HCT116 (cell line): Measurements from ENCODE around the gene CBR4. TPM values are rescaled to one million over a fixed set of nuclear protein-coding genes. Genes with fewer than 3 reads are reported as not detected.

Experiments used
- ATAC-seq: fragments of 200-7000 bp; cut with Tn5 transposase; 2 replicates; pipeline ENCODE4 v1.9.1; 2020; ENCODE audit warnings: mild to moderate bottlenecking, moderate library complexity
- BruUV-seq: library from RNA; stranded (reverse); fragments of 400-500 nt; replicated peaks from 2 replicates; lab custom pipeline; 2021; lab: Mats Ljungman, UMichigan
- CTCF ChIA-PET: fragments of 300-600 bp; sonication (Branson Sonifier 250); formaldehyde crosslinking; loops from one replicate; lab custom pipeline; 2021; ENCODE audit warnings: antibody characterized with exemption; lab: Charles Lee
- POLR2A ChIA-PET: fragments of 300-600, 350-600 bp; sonication (Branson Sonifier 250); formaldehyde crosslinking; loops from one replicate; lab custom pipeline; 2021; ENCODE audit warnings: antibody characterized with exemption; lab: Charles Lee
- RAD21 ChIA-PET, 2 experiments: fragments of 300-600 bp; sonication (Branson Sonifier 250); formaldehyde crosslinking; loops; one replicate each; lab custom pipeline; 2023; ENCODE audit warnings: low total read pairs in 2 of 2; ENCODE audit not compliant: uncharacterized antibody in 2 of 2, unreplicated experiment in 2 of 2, low non-redundant PET in 1 of 2; lab: Charles Lee
- DNase-seq: peaks from one replicate; pipeline ENCODE4 v3.0.0-alpha.2; 2010; ENCODE audit warnings: low read depth, low spot score
- H2AFZ ChIP-seq: fragments of 200-600 bp; shearing (Covaris generic), sonication (generic); 2 replicates; pipeline ENCODE4 v1.6.1; 2017; ENCODE audit warnings: low read depth, mixed run types, mixed read lengths, antibody characterized with exemption, low read length; ENCODE audit not compliant: poor library complexity, severe bottlenecking
- H3K27ac ChIP-seq: 2 replicates; pipeline ENCODE4 v1.5.1; 2012; ENCODE audit warnings: low read depth, low read length
- H3K27me3 ChIP-seq: fragments of 200-600 bp; sonication (generic); 2 replicates; pipeline ENCODE4 v1.6.1; 2016; ENCODE audit warnings: mixed run types, low read length, mixed read lengths; ENCODE audit not compliant: insufficient read depth
- H3K36me3 ChIP-seq, 2 experiments: fragments of 200-500 bp in 1 of 2; fragments of 200-600 bp in 1 of 2; sonication (Bioruptor generic) in 1 of 2; sonication (generic) in 1 of 2; 2 replicates each; pipeline versions ENCODE4 v1.5.1 to v1.6.1; 2014 to 2016; ENCODE audit warnings: low read length in 2 of 2, inconsistent platforms in 1 of 2, mixed read lengths in 1 of 2, mixed run types in 1 of 2; ENCODE audit not compliant: insufficient read depth in 2 of 2, control insufficient read depth in 1 of 2
- H3K4me1 ChIP-seq, 2 experiments: fragments of 200-600 bp in 1 of 2; sonication (generic) in 1 of 2; 2 replicates each; pipeline versions ENCODE4 v1.5.1 to v1.6.1; 2012 to 2017; ENCODE audit warnings: low read length in 2 of 2, inconsistent platforms in 1 of 2, mild to moderate bottlenecking in 1 of 2, mixed read lengths in 1 of 2, mixed run types in 1 of 2, moderate library complexity in 1 of 2; ENCODE audit not compliant: insufficient read depth in 2 of 2, control insufficient read depth in 1 of 2
- H3K4me2 ChIP-seq: fragments of 200-600 bp; sonication (generic); 2 replicates; pipeline ENCODE4 v1.6.1; 2017; ENCODE audit warnings: mixed run types, low read length, mixed read lengths
- H3K4me3 ChIP-seq, 2 experiments: fragments of 200-600 bp in 1 of 2; sonication (generic) in 1 of 2; replicated peaks in 1 of 2; 2 replicates each; pipeline ENCODE4 v1.5.1; 2011 to 2016; ENCODE audit warnings: low read length in 2 of 2, control low read depth in 1 of 2, low read depth in 1 of 2, mild to moderate bottlenecking in 1 of 2, mixed read lengths in 1 of 2, mixed run types in 1 of 2
- H3K79me2 ChIP-seq: fragments of 200-600 bp; sonication (generic); 2 replicates; pipeline ENCODE4 v1.6.1; 2017; ENCODE audit warnings: mild to moderate bottlenecking, mixed run types, low read length, moderate library complexity, mixed read lengths; ENCODE audit not compliant: insufficient read depth
- H3K9ac ChIP-seq: fragments of 200-600 bp; sonication (generic); 2 replicates; pipeline ENCODE4 v1.6.1; 2016; ENCODE audit warnings: low read length, mixed read lengths
- H3K9me2 ChIP-seq: fragments of 200-600 bp; sonication (generic), shearing (Covaris generic); 2 replicates; pipeline ENCODE4 v1.6.1; 2017; ENCODE audit warnings: mixed run types, mild to moderate bottlenecking, moderate library complexity; ENCODE audit not compliant: insufficient read depth
- H3K9me3 ChIP-seq, 2 experiments: fragments of 200-500 bp in 1 of 2; fragments of 200-600 bp in 1 of 2; sonication (Bioruptor generic) in 1 of 2; sonication (generic) in 1 of 2; 2 replicates each; pipeline ENCODE4 v1.6.1; 2014 to 2017; ENCODE audit warnings: low read length in 2 of 2, mixed read lengths in 2 of 2, inconsistent platforms in 1 of 2, low read depth in 1 of 2, mild to moderate bottlenecking in 1 of 2, mixed run types in 1 of 2, moderate library complexity in 1 of 2; ENCODE audit not compliant: control insufficient read depth in 1 of 2, insufficient read depth in 1 of 2
- H4K20me1 ChIP-seq: fragments of 200-600 bp; sonication (generic), shearing (Covaris generic); 2 replicates; pipeline ENCODE4 v1.6.1; 2017; ENCODE audit warnings: mixed run types, mild to moderate bottlenecking, moderate library complexity; ENCODE audit not compliant: insufficient read depth
- CBX3 ChIP-seq: IDR thresholded peaks from 2 replicates; pipeline ENCODE4 v1.6.1; 2012; ENCODE audit warnings: low read depth
- CEBPB ChIP-seq: IDR thresholded peaks from 2 replicates; pipeline ENCODE4 v1.6.1; 2012; ENCODE audit warnings: low read depth
- EGR1 ChIP-seq: IDR thresholded peaks from 2 replicates; pipeline ENCODE4 v1.6.1; 2012; ENCODE audit warnings: low read depth
- EZH2 ChIP-seq: fragments of 200-600 bp; sonication (generic); IDR thresholded peaks from 2 replicates; pipeline ENCODE4 v1.6.1; 2017; ENCODE audit warnings: antibody characterized with exemption, mixed run types
- EZH2phosphoT487 ChIP-seq: fragments of 200-600 bp; IDR thresholded peaks from 2 replicates; pipeline ENCODE4 v1.6.1; 2018; ENCODE audit warnings: antibody characterized with exemption, borderline replicate concordance
- JUND ChIP-seq: IDR thresholded peaks from 2 replicates; pipeline ENCODE4 v1.6.1; 2012
- POLR2AphosphoS5 ChIP-seq: IDR thresholded peaks from 2 replicates; pipeline ENCODE4 v1.6.1; 2011; ENCODE audit warnings: mild to moderate bottlenecking, low read depth, low read length, moderate library complexity
- RAD21 ChIP-seq: IDR thresholded peaks from 2 replicates; pipeline ENCODE4 v1.6.1; 2012; ENCODE audit warnings: low read depth, mild to moderate bottlenecking
- SIN3A ChIP-seq: IDR thresholded peaks from 2 replicates; pipeline ENCODE4 v1.6.1; 2012; ENCODE audit warnings: low read depth
- SP1 ChIP-seq: IDR thresholded peaks from 2 replicates; pipeline ENCODE4 v1.6.1; 2012; ENCODE audit warnings: low read depth
- SRF ChIP-seq: IDR thresholded peaks from 2 replicates; pipeline ENCODE4 v1.6.1; 2012; ENCODE audit warnings: low read depth
- TCF7L2 ChIP-seq: IDR thresholded peaks from 2 replicates; pipeline ENCODE4 v1.7.0; 2011; ENCODE audit warnings: borderline replicate concordance, inconsistent platforms; ENCODE audit not compliant: insufficient read depth, insufficient read length; ENCODE audit errors: extremely low read depth
- intact Hi-C: fragments of 100-400 bp; cut with micrococcal nuclease; formaldehyde crosslinking; loops from 2 replicates; pipeline ENCODE4 v1.10.0; 2022
- total RNA-seq: library from RNA; stranded (reverse); gene quantifications from one replicate; pipeline ENCODE4 v1.2.1, GENCODE V29; 2021; ENCODE audit not compliant: unreplicated experiment
- TF ChIP-seq, protein P1 (sequence below): IDR thresholded peaks from 2 replicates; pipeline ENCODE4 v1.6.1; 2012
- TF ChIP-seq, protein P2 (sequence below), 3 experiments: fragments of 200-600 bp in 1 of 3; sonication (generic) in 1 of 3; IDR thresholded peaks in 2 of 3; conservative IDR thresholded peaks in 1 of 3; 2 replicates each; pipeline ENCODE4 v1.5.1; 2012 to 2017; ENCODE audit warnings: low read depth in 2 of 3, low read length in 2 of 3, antibody characterized with exemption in 1 of 3, borderline replicate concordance in 1 of 3, control low read depth in 1 of 3, mild to moderate bottlenecking in 1 of 3, mixed read lengths in 1 of 3, mixed run types in 1 of 3, moderate library complexity in 1 of 3; ENCODE audit not compliant: insufficient read depth in 1 of 3
- TF ChIP-seq, protein P3 (sequence below): IDR thresholded peaks from 2 replicates; pipeline ENCODE4 v1.6.1; 2012; ENCODE audit warnings: low read depth

CBR4 gene
- total RNA-seq, 1 experiment from 2014 or later: 32.3 TPM

DNA sequence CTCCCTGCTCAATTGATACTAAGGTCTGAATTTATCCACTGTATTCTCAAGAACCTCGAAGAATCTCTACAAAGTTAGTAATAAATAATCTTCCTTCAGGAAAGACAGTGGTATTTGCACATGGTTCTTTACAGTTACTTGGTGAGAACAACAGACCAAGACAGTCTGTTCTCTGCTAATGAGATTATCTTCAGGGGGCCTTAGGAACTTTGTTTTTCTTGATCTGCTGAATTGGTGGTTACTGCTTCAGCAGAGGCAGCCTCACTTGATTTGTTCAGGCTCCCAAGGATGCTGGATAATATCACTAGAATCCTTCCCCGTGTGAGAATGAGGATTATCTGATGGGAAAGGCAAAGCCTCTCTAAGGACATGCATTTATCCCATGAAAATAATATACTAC lies 64.8 kb downstream of the CBR4 start:
- DNase-seq (no peak), ATAC-seq (no peak)
- H3K79me2 ChIP-seq: no peaks in the 10 kb centered on the region
- no peak overlapping the region for H3K4me2 ChIP-seq
- H3K27me3 ChIP-seq: no peaks in the 10 kb centered on the region
- no peaks in the 10 kb centered on the region for H3K9me2 ChIP-seq
- BruUV-seq: no TSS peak
- no peak overlapping the region for H3K27ac ChIP-seq
- no peaks in the 10 kb centered on the region for H4K20me1 ChIP-seq
- no peaks in the 10 kb centered on the region for H3K36me3 ChIP-seq
- intact Hi-C loops: no loop called here
- no peaks in the 10 kb centered on the region for H3K9me3 ChIP-seq
- TF ChIP-seq, protein P1, sequence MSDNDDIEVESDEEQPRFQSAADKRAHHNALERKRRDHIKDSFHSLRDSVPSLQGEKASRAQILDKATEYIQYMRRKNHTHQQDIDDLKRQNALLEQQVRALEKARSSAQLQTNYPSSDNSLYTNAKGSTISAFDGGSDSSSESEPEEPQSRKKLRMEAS: no peak
- no peak for TF ChIP-seq POLR2AphosphoS5
- no peak for TF ChIP-seq SIN3A
- no peak for TF ChIP-seq EGR1
- TF ChIP-seq, protein P2, sequence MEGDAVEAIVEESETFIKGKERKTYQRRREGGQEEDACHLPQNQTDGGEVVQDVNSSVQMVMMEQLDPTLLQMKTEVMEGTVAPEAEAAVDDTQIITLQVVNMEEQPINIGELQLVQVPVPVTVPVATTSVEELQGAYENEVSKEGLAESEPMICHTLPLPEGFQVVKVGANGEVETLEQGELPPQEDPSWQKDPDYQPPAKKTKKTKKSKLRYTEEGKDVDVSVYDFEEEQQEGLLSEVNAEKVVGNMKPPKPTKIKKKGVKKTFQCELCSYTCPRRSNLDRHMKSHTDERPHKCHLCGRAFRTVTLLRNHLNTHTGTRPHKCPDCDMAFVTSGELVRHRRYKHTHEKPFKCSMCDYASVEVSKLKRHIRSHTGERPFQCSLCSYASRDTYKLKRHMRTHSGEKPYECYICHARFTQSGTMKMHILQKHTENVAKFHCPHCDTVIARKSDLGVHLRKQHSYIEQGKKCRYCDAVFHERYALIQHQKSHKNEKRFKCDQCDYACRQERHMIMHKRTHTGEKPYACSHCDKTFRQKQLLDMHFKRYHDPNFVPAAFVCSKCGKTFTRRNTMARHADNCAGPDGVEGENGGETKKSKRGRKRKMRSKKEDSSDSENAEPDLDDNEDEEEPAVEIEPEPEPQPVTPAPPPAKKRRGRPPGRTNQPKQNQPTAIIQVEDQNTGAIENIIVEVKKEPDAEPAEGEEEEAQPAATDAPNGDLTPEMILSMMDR (IDR thresholded peaks at IDR 0.05 in 2 of 3, conservative IDR thresholded peaks at IDR 0.05 in 1 of 3; ENCODE audit: borderline replicate concordance in 1 of 3, insufficient read depth in 1 of 3, low read depth in 2 of 3, low read length in 2 of 3): no peak
- no peak for TF ChIP-seq RAD21
- no peak for TF ChIP-seq SP1
- no peak for TF ChIP-seq EZH2phosphoT487
- no peak for TF ChIP-seq CBX3
- TF ChIP-seq TCF7L2: no peak
- TF ChIP-seq CEBPB: no peak
- no peak for TF ChIP-seq EZH2
- TF ChIP-seq, protein P3, sequence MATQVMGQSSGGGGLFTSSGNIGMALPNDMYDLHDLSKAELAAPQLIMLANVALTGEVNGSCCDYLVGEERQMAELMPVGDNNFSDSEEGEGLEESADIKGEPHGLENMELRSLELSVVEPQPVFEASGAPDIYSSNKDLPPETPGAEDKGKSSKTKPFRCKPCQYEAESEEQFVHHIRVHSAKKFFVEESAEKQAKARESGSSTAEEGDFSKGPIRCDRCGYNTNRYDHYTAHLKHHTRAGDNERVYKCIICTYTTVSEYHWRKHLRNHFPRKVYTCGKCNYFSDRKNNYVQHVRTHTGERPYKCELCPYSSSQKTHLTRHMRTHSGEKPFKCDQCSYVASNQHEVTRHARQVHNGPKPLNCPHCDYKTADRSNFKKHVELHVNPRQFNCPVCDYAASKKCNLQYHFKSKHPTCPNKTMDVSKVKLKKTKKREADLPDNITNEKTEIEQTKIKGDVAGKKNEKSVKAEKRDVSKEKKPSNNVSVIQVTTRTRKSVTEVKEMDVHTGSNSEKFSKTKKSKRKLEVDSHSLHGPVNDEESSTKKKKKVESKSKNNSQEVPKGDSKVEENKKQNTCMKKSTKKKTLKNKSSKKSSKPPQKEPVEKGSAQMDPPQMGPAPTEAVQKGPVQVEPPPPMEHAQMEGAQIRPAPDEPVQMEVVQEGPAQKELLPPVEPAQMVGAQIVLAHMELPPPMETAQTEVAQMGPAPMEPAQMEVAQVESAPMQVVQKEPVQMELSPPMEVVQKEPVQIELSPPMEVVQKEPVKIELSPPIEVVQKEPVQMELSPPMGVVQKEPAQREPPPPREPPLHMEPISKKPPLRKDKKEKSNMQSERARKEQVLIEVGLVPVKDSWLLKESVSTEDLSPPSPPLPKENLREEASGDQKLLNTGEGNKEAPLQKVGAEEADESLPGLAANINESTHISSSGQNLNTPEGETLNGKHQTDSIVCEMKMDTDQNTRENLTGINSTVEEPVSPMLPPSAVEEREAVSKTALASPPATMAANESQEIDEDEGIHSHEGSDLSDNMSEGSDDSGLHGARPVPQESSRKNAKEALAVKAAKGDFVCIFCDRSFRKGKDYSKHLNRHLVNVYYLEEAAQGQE: no peak
- TF ChIP-seq JUND: no peak
- no peak for TF ChIP-seq SRF
- no peak overlapping the region for H3K4me3 ChIP-seq
- H3K4me1 ChIP-seq: no peaks in the 10 kb centered on the region
- H3K9ac ChIP-seq: no peak overlapping the region
- ChIA-PET CTCF (no interaction called here), RAD21 (no interaction called here), POLR2A (no interaction called here)
- no peak overlapping the region for H2AFZ ChIP-seq
